8988T (cell line): ENCODE results near the gene PTPRN2.

Experiments
- DNase-seq: peaks from one replicate; pipeline ENCODE4 v3.0.0; 2011

Gene PTPRN2

GRCh38 chr7:158097453-158098124 lies 490.0 kb downstream of the PTPRN2 start:
- no peak for DNase-seq

GRCh38 chr7:158097106-158097452 lies 490.5 kb downstream of the PTPRN2 start:
- DNase-seq, result no peak

- no peak for DNase-seq
Measured at GRCh38 chr7:158096582-158096981, 491.0 kb downstream of the PTPRN2 start.

GRCh38 chr7:158094671-158095226 lies 492.9 kb downstream of the PTPRN2 start:
- DNase-seq, result no peak

- no peak for DNase-seq
Measured at GRCh38 chr7:158094046-158094445, 493.6 kb downstream of the PTPRN2 start.

GRCh38 chr7:158093156-158093796 lies 494.3 kb downstream of the PTPRN2 start:
- DNase-seq, result no peak

GRCh38 chr7:158087196-158087595 lies 500.4 kb downstream of the PTPRN2 start:
- no peak for DNase-seq

GRCh38 chr7:158085741-158086695 lies 501.6 kb downstream of the PTPRN2 start:
- no peak for DNase-seq

- DNase-seq, result no peak
Measured at GRCh38 chr7:158084555-158084954, 503.1 kb downstream of the PTPRN2 start.

- DNase-seq, result no peak
Measured at GRCh38 chr7:158083526-158084310, 503.9 kb downstream of the PTPRN2 start.

- DNase-seq, result no peak
Measured at GRCh38 chr7:158082761-158083160, 504.9 kb downstream of the PTPRN2 start.

GRCh38 chr7:158080899-158081445 lies 506.7 kb downstream of the PTPRN2 start:
- DNase-seq, result no peak

GRCh38 chr7:158077934-158078910 lies 509.4 kb downstream of the PTPRN2 start:
- DNase-seq, result no peak

- no peak for DNase-seq
Measured at GRCh38 chr7:158077151-158077840, 510.3 kb downstream of the PTPRN2 start.

- DNase-seq, result no peak
Measured at GRCh38 chr7:158076656-158077055, 511.0 kb downstream of the PTPRN2 start.

GRCh38 chr7:158076215-158076614 lies 511.4 kb downstream of the PTPRN2 start:
- no peak for DNase-seq

GRCh38 chr7:158075633-158076001 lies 512.0 kb downstream of the PTPRN2 start:
- no peak for DNase-seq

GRCh38 chr7:158074896-158075632 lies 512.6 kb downstream of the PTPRN2 start:
- no peak for DNase-seq
